ENCODE data around the gene TRIO.

Gene TRIO

GRCh38 chr5:14246350-14247053 is 103.4 kb downstream of the TRIO start:
- TF ChIP-seq CTCF (IDR thresholded peaks at IDR 0.05): no peak

GRCh38 chr5:14247054-14247386 is 103.9 kb downstream of the TRIO start:
- H3K79me2 ChIP-seq: peaks cover 33% of the 10 kb centered on the region
- H3K9ac ChIP-seq: no peak overlapping the region
- H3K27ac ChIP-seq: no peak overlapping the region
- H3K27me3 ChIP-seq (ENCODE audit: control insufficient read depth, insufficient read depth, low read length): no peaks in the 10 kb centered on the region
- H3K4me1 ChIP-seq: no peaks in the 10 kb centered on the region
- no peak for TF ChIP-seq CTCF (IDR thresholded peaks at IDR 0.05)
- no peaks in the 10 kb centered on the region for H3K36me3 ChIP-seq (ENCODE audit: control insufficient read depth, insufficient read depth, low read length)
- H3K4me2 ChIP-seq (ENCODE audit: low read length): no peak overlapping the region
- no peak overlapping the region for H3K4me3 ChIP-seq (ENCODE audit: low read depth, low read length)
- no peaks in the 10 kb centered on the region for H3K9me3 ChIP-seq (ENCODE audit: control insufficient read depth, low read length)
- no peak overlapping the region for H2AFZ ChIP-seq

More at GRCh38 chr5:14246350-14247053, 103.4 kb downstream of the TRIO start:
- H3K27ac ChIP-seq: no peak overlapping the region
- H3K4me2 ChIP-seq (ENCODE audit: low read length): no peak overlapping the region
- H3K9me3 ChIP-seq (ENCODE audit: control insufficient read depth, low read length): no peaks in the 10 kb centered on the region
- H3K9ac ChIP-seq: no peak overlapping the region
- no peaks in the 10 kb centered on the region for H3K27me3 ChIP-seq (ENCODE audit: control insufficient read depth, insufficient read depth, low read length)
- no peaks in the 10 kb centered on the region for H3K4me1 ChIP-seq
- no peak overlapping the region for H3K4me3 ChIP-seq (ENCODE audit: low read depth, low read length)
- no peak overlapping the region for H2AFZ ChIP-seq
- H3K79me2 ChIP-seq: peaks cover 35% of the 10 kb centered on the region
- H3K36me3 ChIP-seq (ENCODE audit: control insufficient read depth, insufficient read depth, low read length): no peaks in the 10 kb centered on the region

DNA sequence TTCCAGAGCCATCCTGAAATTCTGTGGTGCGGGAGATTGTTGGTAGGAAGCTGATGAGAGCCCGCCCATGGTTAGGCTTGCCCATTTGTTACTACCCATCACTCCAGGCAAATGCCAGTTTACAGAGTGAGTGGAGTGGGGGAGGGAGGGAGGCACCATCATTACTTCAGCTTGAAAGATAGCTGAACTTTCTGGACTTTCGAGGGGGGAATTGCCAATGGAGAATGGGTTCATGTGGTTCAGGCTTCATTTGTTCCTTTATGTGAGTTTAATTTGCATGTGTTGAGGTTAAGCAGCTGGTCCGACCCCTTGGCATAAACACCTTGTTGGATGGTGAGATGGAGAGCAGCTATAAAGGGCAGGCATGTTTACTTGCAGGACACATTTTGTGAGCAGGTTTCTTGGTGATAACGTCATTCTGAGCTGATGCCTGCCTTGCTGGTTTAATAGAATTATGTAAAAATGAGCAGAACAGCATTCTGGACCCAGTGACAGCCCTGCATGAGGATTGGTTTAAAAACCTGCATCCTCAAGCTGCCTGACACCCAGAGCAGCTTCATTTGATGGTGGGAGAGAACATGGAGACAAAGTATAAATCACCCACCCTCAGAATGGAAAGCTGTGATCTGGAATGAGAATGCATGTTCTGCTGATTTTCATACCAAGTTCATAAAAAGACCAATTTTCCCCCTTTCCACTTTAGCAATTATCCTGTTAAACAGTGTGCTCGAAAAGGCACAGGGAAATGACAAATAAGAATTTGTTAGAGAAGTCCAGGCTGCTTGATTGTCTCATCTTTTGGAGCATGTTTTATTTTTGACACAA is 106.3 kb downstream of the TRIO start:
- Histone ChIP-seq H3K9me3 (ENCODE audit: control insufficient read depth, low read length) (no peaks in the 10 kb centered on the region), H3K4me2 (ENCODE audit: low read length) (no peak overlapping the region), H3K4me1 (peaks cover 6% of the 10 kb centered on the region), H3K9ac (no peak overlapping the region), H3K27me3 (ENCODE audit: control insufficient read depth, insufficient read depth, low read length) (no peaks in the 10 kb centered on the region), H3K4me3 (ENCODE audit: low read depth, low read length) (no peak overlapping the region), H3K79me2 (peaks cover 42% of the 10 kb centered on the region), H3K27ac (no peak overlapping the region), H2AFZ (no peak overlapping the region), H3K36me3 (ENCODE audit: control insufficient read depth, insufficient read depth, low read length) (no peaks in the 10 kb centered on the region)
- TF ChIP-seq CTCF (IDR thresholded peaks at IDR 0.05): no peak

DNA sequence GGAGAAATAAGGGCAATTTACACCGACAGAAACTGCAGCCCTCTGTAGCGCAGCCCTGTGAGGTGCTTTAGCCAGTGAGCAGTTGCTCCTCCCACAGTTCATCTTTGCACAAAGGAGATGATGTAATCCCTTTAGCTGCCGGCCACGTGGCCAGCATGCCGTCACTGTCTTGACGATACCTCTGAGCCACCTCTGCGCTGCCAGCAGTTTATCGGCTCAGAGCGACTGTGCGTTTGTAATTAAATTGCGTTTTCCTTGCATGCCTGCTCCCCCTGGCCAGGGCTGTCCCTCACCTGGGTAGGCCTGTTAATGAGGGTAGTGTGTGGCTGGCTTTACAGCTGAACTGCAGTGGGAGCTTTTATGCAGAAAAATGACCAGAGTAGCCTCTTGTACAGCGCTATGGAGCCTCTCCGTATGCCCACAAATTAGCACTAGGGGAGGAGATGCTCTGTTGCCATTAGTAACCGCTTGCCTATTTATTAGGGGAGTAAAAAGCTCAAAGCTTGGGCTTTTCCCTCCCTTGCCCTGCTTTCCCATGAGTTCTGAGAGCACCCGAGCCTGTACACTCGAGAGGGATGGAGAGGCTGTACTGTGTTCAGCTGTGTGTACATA is 107.0 kb downstream of the TRIO start:
- Histone ChIP-seq H3K79me2 (peaks cover 45% of the 10 kb centered on the region), H3K27ac (no peak overlapping the region), H3K36me3 (ENCODE audit: control insufficient read depth, insufficient read depth, low read length) (no peaks in the 10 kb centered on the region), H2AFZ (no peak overlapping the region), H3K9me3 (ENCODE audit: control insufficient read depth, low read length) (no peaks in the 10 kb centered on the region), H3K4me3 (ENCODE audit: low read depth, low read length) (no peak overlapping the region), H3K9ac (no peak overlapping the region), H3K4me1 (peaks cover 6% of the 10 kb centered on the region), H3K27me3 (ENCODE audit: control insufficient read depth, insufficient read depth, low read length) (no peaks in the 10 kb centered on the region), H3K4me2 (ENCODE audit: low read length) (no peak overlapping the region)
- TF ChIP-seq CTCF (IDR thresholded peaks at IDR 0.05): no peak
